GM12865 (cell line): ENCODE measurements around the gene USP37.
"Not testable (repeated sequence)": the region's sequence is repeated elsewhere in the genome, so short reads cannot be mapped to it uniquely, and the experiment has no call there.

Experiments
- DNase-seq: peaks from one replicate; pipeline ENCODE4 v3.0.0; 2010; ENCODE audit warnings: low read depth
- H3K4me3 ChIP-seq: 2 replicates; pipeline ENCODE4 v1.5.1; 2011; ENCODE audit warnings: mild to moderate bottlenecking, low read depth, low read length, control low read depth
- CTCF ChIP-seq: IDR thresholded peaks from 2 replicates; pipeline ENCODE4 v1.5.1; 2011; ENCODE audit warnings: low read length, control low read depth, low read depth, inconsistent platforms; ENCODE audit not compliant: insufficient read depth; ENCODE audit errors: missing control alignments

USP37 gene

DNA sequence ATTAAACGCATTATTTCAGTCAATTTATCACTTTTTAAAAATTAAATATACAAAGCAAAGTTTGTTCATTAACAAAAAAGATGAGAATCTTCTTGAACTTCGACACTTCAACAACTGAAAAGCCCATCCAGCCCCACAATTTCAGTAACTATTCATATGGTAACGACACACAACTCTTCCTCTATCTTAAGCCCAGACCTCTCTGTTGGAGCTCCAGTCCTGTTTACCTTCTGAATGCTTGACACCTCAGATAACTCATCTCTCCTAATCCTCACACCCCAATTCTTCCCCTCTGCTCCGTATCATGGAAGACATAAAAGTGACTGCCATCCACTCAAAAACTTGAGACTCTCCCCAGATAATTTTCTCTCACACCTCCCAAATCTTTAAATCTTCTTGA lies 12.6 kb downstream of the USP37 start:
- no peak for DNase-seq
- TF ChIP-seq CTCF, result no peak
- no peak overlapping the region for H3K4me3 ChIP-seq

DNA sequence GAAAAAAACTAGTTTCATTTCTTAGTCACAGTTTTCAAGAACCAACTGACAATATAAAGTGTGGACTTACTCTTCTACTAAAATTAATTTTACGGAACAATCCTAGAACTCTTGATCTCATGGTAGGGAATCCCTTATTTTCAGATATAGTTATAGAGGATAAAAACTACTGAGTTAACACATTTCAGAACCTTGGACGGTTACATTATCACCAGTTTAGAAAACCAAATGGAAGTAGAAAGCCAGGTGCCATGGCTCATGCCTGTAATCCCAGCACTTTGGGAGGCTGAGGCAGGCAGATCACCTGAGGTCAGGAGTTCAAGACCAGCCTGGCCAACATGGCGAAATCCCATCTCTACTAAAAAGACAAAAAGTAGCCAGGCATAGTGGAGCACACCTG lies 13.9 kb downstream of the USP37 start:
- H3K4me3 ChIP-seq, DNase-seq: not testable (repeated sequence)

GRCh38 chr2:218547978-218548377 lies 20.2 kb downstream of the USP37 start:
- H3K4me3 ChIP-seq, result no peak overlapping the region
- no peak for TF ChIP-seq CTCF
- DNase-seq, result no peak

DNA sequence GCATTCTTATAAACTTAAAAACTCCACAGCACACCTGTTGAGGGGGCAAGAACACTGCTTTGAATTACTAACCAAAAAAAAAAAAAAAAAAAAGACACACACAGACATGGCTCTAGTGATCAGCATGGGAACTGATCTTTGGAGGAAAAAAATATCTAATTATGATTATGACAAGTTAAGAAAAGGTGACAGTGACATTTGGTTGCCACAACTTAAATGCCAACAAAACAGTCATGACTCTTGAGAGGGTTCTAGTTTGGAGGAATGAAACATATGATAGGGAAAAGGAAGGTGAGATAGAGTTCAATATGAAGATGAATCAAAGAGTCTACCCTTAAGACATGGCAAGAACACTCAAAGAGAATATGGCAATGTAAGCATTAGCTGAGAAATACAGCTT lies 20.6 kb downstream of the USP37 start:
- no peak for DNase-seq
- no peak overlapping the region for H3K4me3 ChIP-seq
- no peak for TF ChIP-seq CTCF

- DNase-seq, result no peak
Measured at GRCh38 chr2:218546012-218546411, 22.1 kb downstream of the USP37 start.

DNA sequence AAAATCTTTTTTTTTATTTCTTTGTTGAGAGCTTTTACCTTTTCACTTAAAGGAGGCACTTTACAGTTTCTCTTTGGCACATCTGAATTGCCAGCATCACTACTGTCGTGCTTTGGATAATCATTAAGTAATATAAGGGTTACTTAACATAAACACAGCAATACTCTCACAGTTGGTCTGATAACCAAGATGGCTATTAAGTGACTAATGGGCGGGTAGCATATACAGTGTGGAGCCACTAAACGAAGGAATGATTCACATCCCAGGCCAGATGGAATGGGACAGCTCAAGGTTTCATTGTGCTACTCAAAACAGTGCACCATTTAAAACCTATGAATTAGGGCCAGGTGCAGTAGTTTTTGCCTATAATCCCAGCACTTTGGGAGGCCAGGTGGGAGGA lies 28.1 kb downstream of the USP37 start:
- H3K4me3 ChIP-seq, result no peak overlapping the region
- no peak for TF ChIP-seq CTCF
- DNase-seq, result no peak

More at GRCh38 chr2:218546012-218546411, 22.1 kb downstream of the USP37 start:
- no peak for TF ChIP-seq CTCF
- no peak overlapping the region for H3K4me3 ChIP-seq

DNA sequence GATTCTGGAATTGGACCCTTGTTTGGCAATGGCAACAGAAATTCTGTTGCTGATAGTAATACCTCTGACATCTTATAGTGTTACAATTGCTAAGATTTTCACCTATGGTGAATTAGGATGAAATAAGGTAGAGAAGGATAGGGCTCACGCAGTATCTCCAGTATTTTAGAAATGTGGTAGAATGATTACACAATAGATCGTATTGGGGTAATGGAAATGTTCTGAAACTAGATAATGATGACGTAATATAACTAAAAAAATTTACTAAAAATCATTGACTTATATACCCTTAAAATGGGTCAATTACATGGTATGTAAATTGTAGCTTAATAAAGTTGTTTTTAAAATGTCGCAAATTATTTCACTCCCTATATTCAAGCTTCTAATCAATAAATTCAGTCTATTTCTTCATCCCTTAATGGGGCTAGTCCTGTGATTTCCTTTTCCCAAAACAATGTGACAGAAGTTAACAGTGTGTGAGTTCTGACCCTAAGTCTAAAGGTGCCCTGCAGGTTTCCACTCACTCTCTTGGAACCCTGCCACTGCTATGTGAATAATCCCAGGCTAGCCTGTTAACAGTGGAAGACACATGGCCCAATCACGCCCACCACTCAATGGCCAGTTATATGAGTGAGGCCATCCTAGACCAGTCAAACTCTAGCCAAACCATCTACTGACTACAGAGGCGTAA lies 31.2 kb downstream of the USP37 start:
- H3K4me3 ChIP-seq, result no peak overlapping the region
- no peak for TF ChIP-seq CTCF
- no peak for DNase-seq

- no peak for DNase-seq
- H3K4me3 ChIP-seq, result no peak overlapping the region
- TF ChIP-seq CTCF, result no peak
Measured at GRCh38 chr2:218529990-218530389, 38.2 kb downstream of the USP37 start.

DNA sequence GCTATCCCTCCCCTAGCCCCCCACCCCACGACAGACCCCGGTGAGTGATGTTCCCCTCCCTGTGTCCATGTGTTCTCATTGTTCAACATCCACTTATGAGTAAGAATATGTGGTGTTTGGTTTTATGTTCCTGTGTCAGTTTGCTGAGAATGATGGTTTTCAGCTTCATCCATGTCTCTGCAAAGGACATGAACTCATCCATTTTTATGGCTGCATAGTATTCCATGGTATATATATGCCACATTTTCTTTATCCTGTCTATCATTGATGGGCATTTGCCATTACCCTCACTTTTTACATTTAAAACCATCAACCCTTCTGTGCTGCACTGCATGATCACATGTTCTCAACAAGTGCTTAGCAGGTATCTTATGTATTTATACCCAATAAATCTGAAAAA lies 39.7 kb downstream of the USP37 start:
- DNase-seq, H3K4me3 ChIP-seq: not testable (repeated sequence)
